K562 (cell line): ENCODE results near the gene S100A8. TPM values are rescaled to one million over a fixed set of nuclear protein-coding genes. Genes with fewer than 3 reads are reported as not detected.

ENCODE experiments used
- ATF1 ChIP-seq, 2 experiments: fragments of 450-650 bp in 1 of 2; IDR thresholded peaks; 2 replicates each; pipeline ENCODE4 v1.6.1; 2016; ENCODE audit warnings: missing compliant biosample characterization in 1 of 2, missing genetic modification characterization in 1 of 2
- CBX3 ChIP-seq, 2 experiments: IDR thresholded peaks; 1 replicate in 1 of 2; 2 replicates in 1 of 2; pipeline ENCODE4 v1.6.1; 2012; ENCODE audit warnings: inconsistent platforms in 2 of 2, low read length in 2 of 2, borderline replicate concordance in 1 of 2, control low read depth in 1 of 2
- CSDE1 ChIP-seq, 2 experiments: fragments of 450-650 bp; IDR thresholded peaks; 2 replicates each; pipeline ENCODE4 v1.6.1; 2016; ENCODE audit warnings: mild to moderate bottlenecking in 1 of 2
- GABPB1 ChIP-seq: sonication (generic); formaldehyde crosslinking; IDR thresholded peaks from 2 replicates; pipeline ENCODE4 v1.8.0; 2022; ENCODE audit warnings: mild to moderate bottlenecking, missing genetic modification reagents
- HDAC2 ChIP-seq: fragments of 450-650 bp; IDR thresholded peaks from 2 replicates; pipeline ENCODE4 v1.6.1; 2016; ENCODE audit warnings: mild to moderate bottlenecking
- HMG20B ChIP-seq: fragments of 250-450 bp; sonication (Bioruptor Pico); IDR thresholded peaks from 2 replicates; pipeline ENCODE4 v1.5.0; 2021; ENCODE audit warnings: mild to moderate bottlenecking
- HNRNPK ChIP-seq: fragments of 200-400 bp; formaldehyde crosslinking; IDR thresholded peaks from one replicate; pipeline ENCODE4 v1.6.1; 2018; ENCODE audit warnings: mild to moderate bottlenecking, low read depth, low read length; ENCODE audit not compliant: poor library complexity, severe bottlenecking
- KAT7 ChIP-seq: sonication (generic); formaldehyde crosslinking; IDR thresholded peaks from 2 replicates; pipeline ENCODE4 v1.8.0; 2022; ENCODE audit warnings: missing genetic modification reagents, mild to moderate bottlenecking, borderline replicate concordance
- KLF16 ChIP-seq: IDR thresholded peaks from 2 replicates; pipeline ENCODE4 v1.6.1; 2016; ENCODE audit warnings: antibody characterized with exemption
- KLF6 ChIP-seq: fragments of 250-450 bp; sonication (Bioruptor Pico); IDR thresholded peaks from 2 replicates; pipeline ENCODE4 v1.4.0; 2020; ENCODE audit warnings: mild to moderate bottlenecking, moderate library complexity, borderline replicate concordance
- MECOM ChIP-seq: fragments of 250-450 bp; sonication (Bioruptor Pico); IDR thresholded peaks from 2 replicates; pipeline ENCODE4 v1.8.0; 2022; ENCODE audit warnings: inconsistent platforms
- MED1 ChIP-seq: sonication (generic); formaldehyde crosslinking; IDR thresholded peaks from 2 replicates; pipeline ENCODE4 v1.8.1; 2023; ENCODE audit warnings: missing genetic modification reagents, borderline replicate concordance
- MTA3 ChIP-seq: fragments of 450-650 bp; formaldehyde crosslinking; IDR thresholded peaks from 2 replicates; pipeline ENCODE4 v1.6.1; 2017; ENCODE audit warnings: mild to moderate bottlenecking, borderline replicate concordance
- NFRKB ChIP-seq: fragments of 450-650 bp; IDR thresholded peaks from 2 replicates; pipeline ENCODE4 v1.6.1; 2016; ENCODE audit warnings: low read depth
- RHOXF2B ChIP-seq: fragments of 250-450 bp; sonication (Bioruptor Pico); conservative IDR thresholded peaks from 2 replicates; pipeline ENCODE4 v1.5.1; 2021
- TAF9B ChIP-seq: fragments of 450-650 bp; IDR thresholded peaks from 2 replicates; pipeline ENCODE4 v1.6.1; 2018; ENCODE audit warnings: mild to moderate bottlenecking; ENCODE audit not compliant: partially characterized antibody
- WHSC1 ChIP-seq: IDR thresholded peaks from one replicate; pipeline ENCODE4 v1.6.1; 2012; ENCODE audit warnings: low read length, control low read depth, inconsistent platforms
- ZNF133 ChIP-seq: fragments of 250-450 bp; sonication (Bioruptor Pico); IDR thresholded peaks from 2 replicates; pipeline ENCODE4 v1.4.0; 2020; ENCODE audit warnings: mild to moderate bottlenecking
- ZNF79 ChIP-seq: fragments of 250-450 bp; sonication (Bioruptor Pico); IDR thresholded peaks from 2 replicates; pipeline ENCODE4 v1.4.0; 2020; ENCODE audit warnings: low read depth, mild to moderate bottlenecking, moderate library complexity
- polyA plus RNA-seq, 8 experiments: library from polyadenylated mRNA; depleted of rRNA in 4 of 8; stranded (reverse) in 5 of 8; unstranded in 3 of 8; fragments of >200 nt; fragmentation: Nextera tagmentation in 2 of 8; fragmentation: Illumina TruSeq in 1 of 8; extraction: Ambion mirVana in 2 of 8; extraction: Trizol in 1 of 8; gene quantifications; 2 replicates each; pipeline versions ENCODE4 v1.2.1 to v1.2.3, GENCODE V29; 2011 to 2014; ENCODE audit warnings: inconsistent platforms in 1 of 8, missing spikeins in 1 of 8
- total RNA-seq, 7 experiments: library from RNA; depleted of rRNA in 6 of 7; stranded (reverse); fragments of >200 nt in 6 of 7; fragmentation: Illumina TruSeq in 2 of 7; extraction: Trizol in 2 of 7; gene quantifications; 2 replicates each; pipeline versions ENCODE4 v1.2.1 to v1.2.3, GENCODE V29; 2011 to 2021; ENCODE audit warnings: low replicate concordance in 1 of 7
- TF ChIP-seq, protein P1 (sequence below): fragments of 250-450 bp; sonication (Bioruptor Pico); IDR thresholded peaks from 2 replicates; pipeline ENCODE4 v1.5.1; 2021; ENCODE audit warnings: mild to moderate bottlenecking
- TF ChIP-seq, protein P2 (sequence below): fragments of 250-450 bp; sonication (Bioruptor Pico); IDR thresholded peaks from 2 replicates; pipeline ENCODE4 v1.8.0; 2021; ENCODE audit warnings: borderline replicate concordance, mild to moderate bottlenecking, moderate library complexity; ENCODE audit not compliant: poor library complexity, severe bottlenecking
- TF ChIP-seq, protein P3 (sequence below): sonication (generic); formaldehyde crosslinking; IDR thresholded peaks from 2 replicates; pipeline ENCODE4 v1.8.1; 2023; ENCODE audit warnings: mild to moderate bottlenecking, missing genetic modification reagents
- TF ChIP-seq, protein P4 (sequence below): fragments of 250-450 bp; sonication (Bioruptor Pico); IDR thresholded peaks from 2 replicates; pipeline ENCODE4 v1.8.0; 2022; ENCODE audit warnings: inconsistent platforms

Gene S100A8
- total and polyA plus RNA-seq, 9 of the 15 experiments (the other 6 are each of a cell fraction or from before 2014, with no cell fraction given) = 0.15 to 0.60 TPM; not detected in 7

DNA sequence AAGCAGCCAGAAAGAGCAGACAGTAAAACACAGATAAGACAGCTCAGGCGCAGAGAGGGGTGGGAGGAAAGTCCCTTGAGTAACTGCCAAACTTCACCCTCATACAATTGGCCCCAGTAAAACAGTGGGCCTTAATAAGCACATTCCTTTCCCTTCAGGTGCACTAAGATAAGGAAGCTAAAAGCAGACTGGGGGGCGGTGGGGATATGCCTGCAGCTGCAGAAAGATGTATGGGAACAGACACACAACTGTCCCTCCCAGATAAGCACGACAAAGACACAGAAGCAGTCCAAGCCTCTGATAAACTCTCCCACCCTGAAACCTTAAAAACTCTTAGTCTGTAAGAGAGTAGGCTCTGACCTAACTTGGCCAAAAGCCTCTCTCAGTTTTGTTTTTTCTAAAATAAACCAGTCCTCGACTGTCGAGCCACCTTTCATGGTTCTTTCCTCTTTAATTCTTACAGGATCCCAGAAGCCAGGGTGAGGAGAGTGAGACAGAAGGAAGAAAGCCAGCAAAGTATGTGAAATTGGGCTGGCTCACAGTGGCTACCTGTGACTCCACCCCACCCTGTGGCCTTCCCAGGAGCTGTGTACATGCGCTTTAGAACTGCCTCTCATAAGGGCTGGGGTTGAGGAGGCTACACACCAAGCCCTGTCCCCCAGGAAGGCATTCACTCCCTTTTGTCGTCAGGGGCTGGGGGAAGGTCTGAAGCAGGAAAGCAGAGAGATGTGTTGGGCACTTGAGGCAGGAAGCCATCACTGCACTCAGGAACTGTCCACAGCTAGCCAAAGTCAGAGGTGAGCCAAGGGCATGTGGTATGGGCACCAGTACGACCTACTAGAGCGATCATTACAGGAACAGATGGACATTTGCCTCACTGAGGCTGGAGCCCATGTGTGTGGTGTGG is 46.8 kb downstream of the S100A8 start (continued):
- TF ChIP-seq HMG20B (CRISPR knock-in tag) = no peak
- TF ChIP-seq, protein P1, sequence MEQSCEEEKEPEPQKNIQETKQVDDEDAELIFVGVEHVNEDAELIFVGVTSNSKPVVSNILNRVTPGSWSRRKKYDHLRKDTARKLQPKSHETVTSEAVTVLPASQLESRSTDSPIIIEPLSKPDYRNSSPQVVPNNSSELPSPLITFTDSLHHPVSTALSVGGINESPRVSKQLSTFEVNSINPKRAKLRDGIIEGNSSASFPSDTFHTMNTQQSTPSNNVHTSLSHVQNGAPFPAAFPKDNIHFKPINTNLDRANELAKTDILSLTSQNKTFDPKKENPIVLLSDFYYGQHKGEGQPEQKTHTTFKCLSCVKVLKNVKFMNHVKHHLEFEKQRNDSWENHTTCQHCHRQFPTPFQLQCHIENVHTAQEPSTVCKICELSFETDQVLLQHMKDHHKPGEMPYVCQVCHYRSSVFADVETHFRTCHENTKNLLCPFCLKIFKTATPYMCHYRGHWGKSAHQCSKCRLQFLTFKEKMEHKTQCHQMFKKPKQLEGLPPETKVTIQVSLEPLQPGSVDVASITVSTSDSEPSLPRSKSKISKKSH (CRISPR knock-in tag) = no peak
- TF ChIP-seq TAF9B = no peak
- TF ChIP-seq NFRKB = no peak
- TF ChIP-seq, protein P2, sequence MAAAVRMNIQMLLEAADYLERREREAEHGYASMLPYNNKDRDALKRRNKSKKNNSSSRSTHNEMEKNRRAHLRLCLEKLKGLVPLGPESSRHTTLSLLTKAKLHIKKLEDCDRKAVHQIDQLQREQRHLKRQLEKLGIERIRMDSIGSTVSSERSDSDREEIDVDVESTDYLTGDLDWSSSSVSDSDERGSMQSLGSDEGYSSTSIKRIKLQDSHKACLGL (CRISPR knock-in tag) = no peak
- no peak for TF ChIP-seq HNRNPK
- no peak for TF ChIP-seq GABPB1 (CRISPR knock-in tag)
- TF ChIP-seq CBX3 (IDR thresholded peaks at IDR 0.05; ENCODE audit: borderline replicate concordance in 1 of 2, low read length in 2 of 2) = peak in 1 of 2 experiments; percentile 83; a peak in 1 of 3 replicates
- no peak; the same call in 1 of the 2 replicates for TF ChIP-seq MECOM
- TF ChIP-seq, protein P3, sequence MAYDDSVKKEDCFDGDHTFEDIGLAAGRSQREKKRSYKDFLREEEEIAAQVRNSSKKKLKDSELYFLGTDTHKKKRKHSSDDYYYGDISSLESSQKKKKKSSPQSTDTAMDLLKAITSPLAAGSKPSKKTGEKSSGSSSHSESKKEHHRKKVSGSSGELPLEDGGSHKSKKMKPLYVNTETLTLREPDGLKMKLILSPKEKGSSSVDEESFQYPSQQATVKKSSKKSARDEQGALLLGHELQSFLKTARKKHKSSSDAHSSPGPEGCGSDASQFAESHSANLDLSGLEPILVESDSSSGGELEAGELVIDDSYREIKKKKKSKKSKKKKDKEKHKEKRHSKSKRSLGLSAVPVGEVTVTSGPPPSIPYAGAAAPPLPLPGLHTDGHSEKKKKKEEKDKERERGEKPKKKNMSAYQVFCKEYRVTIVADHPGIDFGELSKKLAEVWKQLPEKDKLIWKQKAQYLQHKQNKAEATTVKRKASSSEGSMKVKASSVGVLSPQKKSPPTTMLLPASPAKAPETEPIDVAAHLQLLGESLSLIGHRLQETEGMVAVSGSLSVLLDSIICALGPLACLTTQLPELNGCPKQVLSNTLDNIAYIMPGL = no peak
- TF ChIP-seq CSDE1 (IDR thresholded peaks at IDR 0.05) = no peak
- TF ChIP-seq ZNF133 (CRISPR knock-in tag) = no peak
- 0 out of 2 replicates have a peak, but pooled peaks have one; percentile 40 for TF ChIP-seq KAT7
- TF ChIP-seq KLF6 = peak; percentile 93
- TF ChIP-seq MTA3 = peak; percentile 82
- TF ChIP-seq KLF16 = peak; percentile 100
- TF ChIP-seq HDAC2 = peak; percentile 99
- TF ChIP-seq, protein P4, sequence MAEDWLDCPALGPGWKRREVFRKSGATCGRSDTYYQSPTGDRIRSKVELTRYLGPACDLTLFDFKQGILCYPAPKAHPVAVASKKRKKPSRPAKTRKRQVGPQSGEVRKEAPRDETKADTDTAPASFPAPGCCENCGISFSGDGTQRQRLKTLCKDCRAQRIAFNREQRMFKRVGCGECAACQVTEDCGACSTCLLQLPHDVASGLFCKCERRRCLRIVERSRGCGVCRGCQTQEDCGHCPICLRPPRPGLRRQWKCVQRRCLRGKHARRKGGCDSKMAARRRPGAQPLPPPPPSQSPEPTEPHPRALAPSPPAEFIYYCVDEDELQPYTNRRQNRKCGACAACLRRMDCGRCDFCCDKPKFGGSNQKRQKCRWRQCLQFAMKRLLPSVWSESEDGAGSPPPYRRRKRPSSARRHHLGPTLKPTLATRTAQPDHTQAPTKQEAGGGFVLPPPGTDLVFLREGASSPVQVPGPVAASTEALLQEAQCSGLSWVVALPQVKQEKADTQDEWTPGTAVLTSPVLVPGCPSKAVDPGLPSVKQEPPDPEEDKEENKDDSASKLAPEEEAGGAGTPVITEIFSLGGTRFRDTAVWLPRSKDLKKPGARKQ (CRISPR knock-in tag) = no peak
- no peak for TF ChIP-seq ZNF79 (CRISPR knock-in tag)
- no peak for TF ChIP-seq MED1 (CRISPR knock-in tag)
- no peak for TF ChIP-seq RHOXF2B
- TF ChIP-seq WHSC1 = no peak
- TF ChIP-seq ATF1 (CRISPR knock-in tag; IDR thresholded peaks at IDR 0.05) = no peak
- peak; percentile 87 for TF ChIP-seq ATF1 (tag; IDR thresholded peaks at IDR 0.05)
